ENCODE results near the gene SMURF1.

DNA sequence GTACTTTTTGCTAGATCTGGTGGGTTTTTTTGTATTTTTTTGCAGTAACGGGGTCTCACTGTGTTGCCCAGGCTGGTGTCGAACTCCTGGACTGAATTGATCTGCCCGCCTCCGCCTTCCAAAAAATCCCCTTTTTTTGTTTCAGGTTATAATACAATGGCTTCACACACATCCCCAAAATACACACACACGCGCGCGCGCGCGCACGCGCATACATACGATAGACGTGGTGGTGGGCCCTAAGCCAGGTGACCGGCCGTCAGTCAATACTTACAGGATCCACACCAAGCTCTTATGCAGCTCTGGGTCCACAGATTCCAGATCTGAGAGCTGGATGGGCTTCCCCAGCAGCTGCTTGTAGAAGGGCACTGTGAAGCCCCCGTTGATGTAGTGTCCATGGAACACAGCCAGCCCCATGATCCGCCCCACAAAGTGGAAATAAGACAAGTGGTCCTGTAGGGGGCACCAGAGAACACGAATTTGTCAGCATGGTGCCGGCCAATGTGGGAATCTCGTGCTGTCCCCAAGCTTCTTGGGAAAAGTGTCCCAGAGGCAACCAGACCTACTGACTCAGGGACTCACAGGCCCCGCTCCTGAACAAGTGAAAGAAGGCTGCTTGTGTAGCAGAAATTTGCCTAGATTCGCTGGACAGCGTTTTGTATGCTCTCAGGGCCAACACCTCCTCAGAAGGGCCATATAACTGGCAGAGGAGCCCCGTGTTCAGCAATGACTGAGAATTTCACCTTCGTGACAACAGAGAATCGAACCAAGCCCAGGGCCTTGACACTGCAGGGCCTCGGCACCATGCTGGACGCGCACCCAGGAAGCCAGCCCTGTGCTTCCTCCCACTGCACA lies 103.6 kb downstream of the SMURF1 start:
- TF ChIP-seq, protein P1, sequence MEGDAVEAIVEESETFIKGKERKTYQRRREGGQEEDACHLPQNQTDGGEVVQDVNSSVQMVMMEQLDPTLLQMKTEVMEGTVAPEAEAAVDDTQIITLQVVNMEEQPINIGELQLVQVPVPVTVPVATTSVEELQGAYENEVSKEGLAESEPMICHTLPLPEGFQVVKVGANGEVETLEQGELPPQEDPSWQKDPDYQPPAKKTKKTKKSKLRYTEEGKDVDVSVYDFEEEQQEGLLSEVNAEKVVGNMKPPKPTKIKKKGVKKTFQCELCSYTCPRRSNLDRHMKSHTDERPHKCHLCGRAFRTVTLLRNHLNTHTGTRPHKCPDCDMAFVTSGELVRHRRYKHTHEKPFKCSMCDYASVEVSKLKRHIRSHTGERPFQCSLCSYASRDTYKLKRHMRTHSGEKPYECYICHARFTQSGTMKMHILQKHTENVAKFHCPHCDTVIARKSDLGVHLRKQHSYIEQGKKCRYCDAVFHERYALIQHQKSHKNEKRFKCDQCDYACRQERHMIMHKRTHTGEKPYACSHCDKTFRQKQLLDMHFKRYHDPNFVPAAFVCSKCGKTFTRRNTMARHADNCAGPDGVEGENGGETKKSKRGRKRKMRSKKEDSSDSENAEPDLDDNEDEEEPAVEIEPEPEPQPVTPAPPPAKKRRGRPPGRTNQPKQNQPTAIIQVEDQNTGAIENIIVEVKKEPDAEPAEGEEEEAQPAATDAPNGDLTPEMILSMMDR (IDR thresholded peaks at IDR 0.05) = peak; percentile 60 to 87 (median 84)
- no peak for TF ChIP-seq POLR2A (IDR thresholded peaks at IDR 0.05)
